ENCODE data around the gene MED4. TPM values are rescaled to one million over a fixed set of nuclear protein-coding genes. Genes with fewer than 3 reads are reported as not detected.

The MED4 gene
- total RNA-seq, 4 donors from 2014 or later = 23.6 to 68.5 (median 44.4) TPM

- Histone ChIP-seq H3K36me3 (no peaks in the 10 kb centered on the region), H3K27me3 (no peaks in the 10 kb centered on the region), H3K9me3 (no peaks in the 10 kb centered on the region), H3K4me3 (peak overlapping the region; percentile 80 to 94 (median 86)), H3K4me1 (peaks cover 0 to 19% (median 0%) of the 10 kb centered on the region in 4 donors), H3K27ac (peak overlapping the region; percentile 74 to 84 (median 78))
- TF ChIP-seq POLR2A (IDR thresholded peaks at IDR 0.05) = no peak
- no peak for TF ChIP-seq CTCF (IDR thresholded peaks at IDR 0.05)
- DNase-seq = peak in 1 of 3 donors; percentile 47
Observed at GRCh38 chr13:48094404-48094780, 512 bp downstream of the MED4 start.

- no peaks in the 10 kb centered on the region for H3K36me3 ChIP-seq
- no peak overlapping the region for H3K27ac ChIP-seq
- no peaks in the 10 kb centered on the region for H3K9me3 ChIP-seq
- DNase-seq = no peak
- peaks cover 0 to 22% (median 0%) of the 10 kb centered on the region in 4 donors for H3K4me1 ChIP-seq
- H3K27me3 ChIP-seq = no peaks in the 10 kb centered on the region
- TF ChIP-seq POLR2A (IDR thresholded peaks at IDR 0.05) = no peak
- TF ChIP-seq CTCF (IDR thresholded peaks at IDR 0.05) = no peak
- H3K4me3 ChIP-seq = peak overlapping the region in 2 of 4 donors; percentile 82 to 90
Observed at GRCh38 chr13:48093588-48093987, 1.3 kb downstream of the MED4 start.

- TF ChIP-seq CTCF (IDR thresholded peaks at IDR 0.05) = no peak
- no peak for TF ChIP-seq POLR2A (IDR thresholded peaks at IDR 0.05)
- no peak for DNase-seq
- H3K27me3 ChIP-seq = no peaks in the 10 kb centered on the region
- no peak overlapping the region for H3K27ac ChIP-seq
- H3K4me1 ChIP-seq = peaks cover 0 to 3% (median 0%) of the 10 kb centered on the region in 4 donors
- peaks cover 0 to 62% (median 0%) of the 10 kb centered on the region in 3 donors for H3K36me3 ChIP-seq
- H3K4me3 ChIP-seq = no peak overlapping the region
- H3K9me3 ChIP-seq = no peaks in the 10 kb centered on the region
Observed at GRCh38 chr13:48086272-48086671, 8.6 kb downstream of the MED4 start.

GRCh38 chr13:48081739-48082138, 13.2 kb downstream of the MED4 start:
- H3K27ac ChIP-seq = no peak overlapping the region
- peaks cover 2 to 89% (median 3%) of the 10 kb centered on the region in 3 donors for H3K36me3 ChIP-seq

GRCh38 chr13:48078251-48078656, 16.6 kb downstream of the MED4 start:
- no peaks in the 10 kb centered on the region for H3K9me3 ChIP-seq
- peak in 2 of 3 donors; percentile 33 to 56 for DNase-seq
- H3K4me3 ChIP-seq = no peak overlapping the region
- no peaks in the 10 kb centered on the region for H3K4me1 ChIP-seq
- H3K36me3 ChIP-seq = peaks cover 2 to 92% (median 11%) of the 10 kb centered on the region in 3 donors
- no peaks in the 10 kb centered on the region for H3K27me3 ChIP-seq
- H3K27ac ChIP-seq = no peak overlapping the region
- TF ChIP-seq POLR2A (IDR thresholded peaks at IDR 0.05) = no peak
- TF ChIP-seq CTCF (IDR thresholded peaks at IDR 0.05) = peak in 3 of 6 experiments; percentile 20 to 35 (median 24)

More at GRCh38 chr13:48081739-48082138, 13.2 kb downstream of the MED4 start:
- H3K9me3 ChIP-seq = no peaks in the 10 kb centered on the region
- DNase-seq = no peak
- H3K4me1 ChIP-seq = no peaks in the 10 kb centered on the region
- H3K27me3 ChIP-seq = no peaks in the 10 kb centered on the region
- H3K4me3 ChIP-seq = no peak overlapping the region
- TF ChIP-seq POLR2A (IDR thresholded peaks at IDR 0.05) (no peak), CTCF (IDR thresholded peaks at IDR 0.05) (no peak)

GRCh38 chr13:48074006-48074405, 20.9 kb downstream of the MED4 start:
- H3K36me3 ChIP-seq = peaks cover 1 to 95% (median 16%) of the 10 kb centered on the region in 3 donors
- H3K27ac ChIP-seq = no peak overlapping the region
- TF ChIP-seq CTCF (IDR thresholded peaks at IDR 0.05) = no peak
- no peak for TF ChIP-seq POLR2A (IDR thresholded peaks at IDR 0.05)
- no peak overlapping the region for H3K4me3 ChIP-seq
- peaks cover 0 to 24% (median 0%) of the 10 kb centered on the region in 4 donors for H3K9me3 ChIP-seq
- H3K27me3 ChIP-seq = no peaks in the 10 kb centered on the region
- no peak for DNase-seq
- no peaks in the 10 kb centered on the region for H3K4me1 ChIP-seq

All from Peyer's patch (tissue), 4 donors.